Chondrocyte (in vitro differentiated cells): ENCODE results near the gene PLEKHH2. TPM values are rescaled to one million over a fixed set of nuclear protein-coding genes. Genes with fewer than 3 reads are reported as not detected.
A peak's percentile ranks its signal among the peaks of the same experiment; 100 is the strongest.

Experiments
- DNase-seq: peaks from one replicate; pipeline ENCODE4 v3.0.0; 2021; ENCODE audit warnings: mixed read lengths, low spot score
- H3K27ac Mint-ChIP-seq: one replicate; pipeline ENCODE4 v1.8.0; 2021; ENCODE audit warnings: mild to moderate bottlenecking, moderate library complexity, mixed read lengths; ENCODE audit not compliant: unreplicated experiment
- H3K27me3 Mint-ChIP-seq: 2 replicates; pipeline ENCODE4 v1.8.0; 2021; ENCODE audit warnings: low read depth, mixed read lengths
- H3K36me3 Mint-ChIP-seq: 2 replicates; pipeline ENCODE4 v1.8.0; 2021; ENCODE audit warnings: low read depth, mixed read lengths
- H3K4me1 Mint-ChIP-seq: 2 replicates; pipeline ENCODE4 v1.8.0; 2021; ENCODE audit warnings: low read depth, mild to moderate bottlenecking, mixed read lengths
- H3K4me3 Mint-ChIP-seq: one replicate; pipeline ENCODE4 v1.8.0; 2021; ENCODE audit warnings: mild to moderate bottlenecking, moderate library complexity, mixed read lengths; ENCODE audit not compliant: unreplicated experiment
- H3K9me3 Mint-ChIP-seq: 2 replicates; pipeline ENCODE4 v1.8.0; 2021; ENCODE audit warnings: low read depth, mixed read lengths
- total RNA-seq: library from RNA; stranded (reverse); gene quantifications from 3 replicates; pipeline ENCODE4 v1.2.1, GENCODE V29; 2021
- TF ChIP-seq, protein P1 (sequence below): fragments of 200-600 bp; sonication (generic); IDR thresholded peaks from 2 replicates; pipeline ENCODE4 v1.5.0; 2021; ENCODE audit warnings: antibody characterized with exemption, mild to moderate bottlenecking, moderate library complexity

The PLEKHH2 gene
- total RNA-seq, 1 donor from 2014 or later: 4.9 TPM

DNA sequence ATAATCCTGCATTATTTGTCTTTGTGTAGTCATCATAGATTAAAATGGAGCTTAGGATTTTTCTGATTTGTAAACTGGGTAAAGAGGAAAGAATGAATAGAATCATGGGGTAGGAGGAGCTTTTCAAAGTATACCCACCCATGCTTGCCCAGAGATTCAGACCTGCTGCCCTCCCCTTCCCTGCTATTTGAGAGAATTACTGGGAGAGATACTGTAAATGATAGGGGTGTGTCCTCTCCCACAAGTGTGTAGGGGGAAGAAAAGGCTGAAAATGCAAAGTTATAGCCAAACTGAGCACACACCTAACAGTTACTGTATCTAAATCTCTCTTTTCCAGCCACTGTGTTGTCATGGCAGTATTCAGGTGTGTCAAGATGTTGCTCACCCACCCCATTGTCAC lies 115.2 kb downstream of the PLEKHH2 start:
- no peaks in the 10 kb centered on the region for H3K27me3 Mint-ChIP-seq
- no peaks in the 10 kb centered on the region for H3K36me3 Mint-ChIP-seq
- no peak overlapping the region for H3K27ac Mint-ChIP-seq
- DNase-seq: no peak
- no peaks in the 10 kb centered on the region for H3K9me3 Mint-ChIP-seq
- peaks cover 21% of the 10 kb centered on the region for H3K4me1 Mint-ChIP-seq
- no peak overlapping the region for H3K4me3 Mint-ChIP-seq
- TF ChIP-seq, protein P1, sequence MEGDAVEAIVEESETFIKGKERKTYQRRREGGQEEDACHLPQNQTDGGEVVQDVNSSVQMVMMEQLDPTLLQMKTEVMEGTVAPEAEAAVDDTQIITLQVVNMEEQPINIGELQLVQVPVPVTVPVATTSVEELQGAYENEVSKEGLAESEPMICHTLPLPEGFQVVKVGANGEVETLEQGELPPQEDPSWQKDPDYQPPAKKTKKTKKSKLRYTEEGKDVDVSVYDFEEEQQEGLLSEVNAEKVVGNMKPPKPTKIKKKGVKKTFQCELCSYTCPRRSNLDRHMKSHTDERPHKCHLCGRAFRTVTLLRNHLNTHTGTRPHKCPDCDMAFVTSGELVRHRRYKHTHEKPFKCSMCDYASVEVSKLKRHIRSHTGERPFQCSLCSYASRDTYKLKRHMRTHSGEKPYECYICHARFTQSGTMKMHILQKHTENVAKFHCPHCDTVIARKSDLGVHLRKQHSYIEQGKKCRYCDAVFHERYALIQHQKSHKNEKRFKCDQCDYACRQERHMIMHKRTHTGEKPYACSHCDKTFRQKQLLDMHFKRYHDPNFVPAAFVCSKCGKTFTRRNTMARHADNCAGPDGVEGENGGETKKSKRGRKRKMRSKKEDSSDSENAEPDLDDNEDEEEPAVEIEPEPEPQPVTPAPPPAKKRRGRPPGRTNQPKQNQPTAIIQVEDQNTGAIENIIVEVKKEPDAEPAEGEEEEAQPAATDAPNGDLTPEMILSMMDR: no peak

DNA sequence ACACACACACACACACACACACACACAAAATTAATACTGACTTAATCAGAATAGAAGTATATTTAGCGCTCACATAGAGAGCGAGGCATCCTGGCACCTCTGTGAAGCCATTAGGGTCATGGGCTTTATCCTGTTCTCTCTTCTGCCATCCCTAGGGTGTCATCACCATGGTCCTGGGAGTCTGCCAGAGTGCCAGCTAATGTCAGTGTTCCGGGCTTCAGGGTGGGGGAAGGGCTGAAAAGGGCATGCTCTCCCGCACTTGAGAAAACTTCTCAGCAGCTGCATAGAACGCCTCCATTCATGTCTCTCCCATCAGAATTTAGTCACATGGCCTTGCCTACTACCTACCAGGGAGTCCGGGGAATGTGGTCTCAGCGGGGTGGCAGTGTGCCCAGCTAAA lies 117.1 kb downstream of the PLEKHH2 start:
- TF ChIP-seq, protein P1: no peak
- Mint-ChIP-seq H3K27me3 (no peaks in the 10 kb centered on the region), H3K27ac (peak overlapping the region; percentile 23), H3K9me3 (no peaks in the 10 kb centered on the region), H3K4me1 (peaks cover 22% of the 10 kb centered on the region), H3K36me3 (no peaks in the 10 kb centered on the region), H3K4me3 (no peak overlapping the region)
- no peak for DNase-seq

DNA sequence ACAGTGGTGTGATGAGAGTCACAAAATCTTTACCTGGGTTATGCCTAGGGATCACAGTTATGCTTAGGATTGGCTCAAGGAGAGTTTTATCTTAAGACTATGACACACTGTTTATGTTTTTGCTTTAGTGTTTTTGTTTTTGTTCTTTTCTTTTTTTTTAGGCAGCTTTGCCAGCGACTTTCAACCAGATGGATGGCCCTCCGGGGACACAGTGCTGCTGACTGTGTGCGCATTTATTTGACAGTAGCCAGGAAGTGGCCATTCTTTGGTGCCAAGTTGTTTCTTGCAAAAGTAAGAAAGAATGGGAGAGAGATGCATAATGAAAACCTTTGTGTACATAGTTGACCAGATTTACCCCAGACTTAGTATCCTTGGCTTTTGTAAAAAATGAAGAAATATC lies 121.7 kb downstream of the PLEKHH2 start:
- TF ChIP-seq, protein P1: no peak
- Mint-ChIP-seq H3K9me3 (no peaks in the 10 kb centered on the region), H3K4me1 (peaks cover 32% of the 10 kb centered on the region), H3K36me3 (peaks cover 2% of the 10 kb centered on the region), H3K27me3 (no peaks in the 10 kb centered on the region), H3K27ac (peak overlapping the region; percentile 80), H3K4me3 (no peak overlapping the region)
- no peak for DNase-seq

DNA sequence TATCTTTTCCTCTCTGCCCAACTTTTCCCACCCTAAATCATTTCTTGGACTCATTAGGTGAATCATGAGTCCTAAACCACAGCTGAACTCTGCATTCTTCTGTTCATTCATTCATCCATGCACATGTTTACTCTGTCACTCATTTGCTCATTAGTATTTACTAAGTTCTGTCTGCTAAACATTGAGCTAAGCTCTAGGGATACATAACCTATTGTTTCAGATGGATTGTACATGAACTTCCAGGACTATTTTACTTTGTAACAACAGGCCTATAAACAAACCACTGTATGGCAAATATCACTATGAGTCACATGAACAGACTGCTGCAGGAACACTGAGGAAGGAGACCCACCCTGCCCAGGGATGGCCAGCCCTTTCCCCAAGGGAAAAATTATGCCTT lies 122.1 kb downstream of the PLEKHH2 start:
- DNase-seq: no peak
- Mint-ChIP-seq H3K4me3 (no peak overlapping the region), H3K36me3 (peaks cover 2% of the 10 kb centered on the region), H3K27me3 (no peaks in the 10 kb centered on the region), H3K4me1 (peaks cover 31% of the 10 kb centered on the region), H3K9me3 (no peaks in the 10 kb centered on the region), H3K27ac (peak overlapping the region; percentile 80)
- TF ChIP-seq, protein P1: no peak

DNA sequence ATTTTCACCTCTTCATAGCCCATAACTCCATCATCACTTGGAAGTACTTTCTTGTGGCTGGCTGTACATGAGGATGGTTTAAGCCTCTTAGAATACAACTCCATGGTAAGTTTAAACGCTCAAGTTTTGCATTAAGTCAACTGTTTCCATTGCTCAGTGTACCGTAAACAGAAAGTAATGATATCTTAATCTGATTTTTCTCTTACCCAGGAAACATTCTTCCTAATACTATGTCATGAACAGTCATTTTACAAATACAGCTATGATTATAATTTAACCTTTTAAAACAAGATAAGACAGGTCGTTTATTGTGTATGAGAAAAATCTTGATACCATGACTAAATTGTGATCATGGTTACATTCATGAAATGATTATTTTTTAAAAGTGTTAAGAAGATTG lies 125.2 kb downstream of the PLEKHH2 start:
- TF ChIP-seq, protein P1: no peak
- no peak overlapping the region for H3K27ac Mint-ChIP-seq
- peaks cover 25% of the 10 kb centered on the region for H3K4me1 Mint-ChIP-seq
- DNase-seq: no peak
- peaks cover 5% of the 10 kb centered on the region for H3K36me3 Mint-ChIP-seq
- H3K4me3 Mint-ChIP-seq: no peak overlapping the region
- H3K9me3 Mint-ChIP-seq: no peaks in the 10 kb centered on the region
- no peaks in the 10 kb centered on the region for H3K27me3 Mint-ChIP-seq
